Thyroid gland (tissue), 4 donors: ENCODE data around the gene TMEM126A.

ENCODE experiments used
- CTCF ChIP-seq, 6 experiments: fragments of 200-600 bp in 3 of 6; fragments of 450-650 bp in 3 of 6; sonication (generic) in 3 of 6; IDR thresholded peaks; one replicate each; pipeline ENCODE4 v1.5.1; 2016 to 2019; ENCODE audit warnings: antibody characterized with exemption in 6 of 6, mild to moderate bottlenecking in 2 of 6, inconsistent platforms in 1 of 6, moderate library complexity in 1 of 6
- POLR2A ChIP-seq, 2 donors: fragments of 450-650 bp; IDR thresholded peaks; one replicate each; pipeline ENCODE4 v1.6.1; 2017; ENCODE audit warnings: antibody characterized with exemption in 2 of 2, mild to moderate bottlenecking in 2 of 2, moderate library complexity in 1 of 2

- TF ChIP-seq POLR2A (IDR thresholded peaks at IDR 0.05) (no peak), CTCF (IDR thresholded peaks at IDR 0.05) (no peak)
Measured at GRCh38 chr11:85619499-85619898, 28.3 kb upstream of the TMEM126A start.
